ENCODE results near the gene EPYC.

The EPYC gene

GRCh38 chr12:90970911-90971310, 33.9 kb downstream of the EPYC start:
- H3K9ac ChIP-seq (ENCODE audit: insufficient read length): no peak overlapping the region
- H3K36me3 ChIP-seq (ENCODE audit: insufficient read depth, low read length): no peaks in the 10 kb centered on the region
- no peak overlapping the region for H3K4me3 ChIP-seq
- TF ChIP-seq FOXP2 (optimal IDR thresholded peaks at IDR 0.05; ENCODE audit: control extremely low read depth, extremely low read length, insufficient read depth) (no peak), POLR2AphosphoS5 (IDR thresholded peaks at IDR 0.05; ENCODE audit: borderline replicate concordance, low read depth, low read length) (no peak), EZH2 (IDR thresholded peaks at IDR 0.05) (no peak)
- no peaks in the 10 kb centered on the region for H3K9me3 ChIP-seq (ENCODE audit: low read depth, low read length)
- no peak for DNase-seq (ENCODE audit: low read depth, low spot score)
- no peak overlapping the region for H3K27ac ChIP-seq

DNA sequence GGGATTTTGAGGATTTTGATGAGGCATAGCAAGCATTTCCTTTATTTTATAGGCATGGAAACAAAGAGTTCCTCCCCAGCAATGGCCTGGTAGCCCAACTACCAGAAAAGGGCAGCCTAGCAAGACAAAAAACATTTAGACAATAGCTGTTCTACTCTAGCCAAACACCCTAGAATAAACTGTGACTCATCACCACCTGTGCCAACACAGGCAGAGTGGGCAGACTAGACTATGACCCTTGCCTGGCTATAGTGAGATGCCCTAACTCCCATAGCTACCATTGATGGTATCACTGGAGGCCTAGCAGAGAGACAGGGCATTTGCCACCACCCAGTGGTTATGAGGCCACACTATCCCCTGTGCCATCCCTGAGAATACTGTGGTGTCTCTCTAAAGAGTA, 34.3 kb downstream of the EPYC start:
- TF ChIP-seq EZH2 (IDR thresholded peaks at IDR 0.05) (no peak), FOXP2 (optimal IDR thresholded peaks at IDR 0.05; ENCODE audit: control extremely low read depth, extremely low read length, insufficient read depth) (no peak), POLR2AphosphoS5 (IDR thresholded peaks at IDR 0.05; ENCODE audit: borderline replicate concordance, low read depth, low read length) (no peak)
- no peak for DNase-seq (ENCODE audit: low read depth, low spot score)
- Histone ChIP-seq H3K9me3 (ENCODE audit: low read depth, low read length) (no peaks in the 10 kb centered on the region), H3K27ac (no peak overlapping the region), H3K36me3 (ENCODE audit: insufficient read depth, low read length) (no peaks in the 10 kb centered on the region), H3K4me3 (no peak overlapping the region), H3K9ac (ENCODE audit: insufficient read length) (no peak overlapping the region)

- Histone ChIP-seq H3K4me3 (no peak overlapping the region), H3K9ac (ENCODE audit: insufficient read length) (no peak overlapping the region), H3K27ac (no peak overlapping the region), H3K9me3 (ENCODE audit: low read depth, low read length) (no peaks in the 10 kb centered on the region), H3K36me3 (ENCODE audit: insufficient read depth, low read length) (no peaks in the 10 kb centered on the region)
- DNase-seq (ENCODE audit: low read depth, low spot score): no peak
- TF ChIP-seq EZH2 (IDR thresholded peaks at IDR 0.05): no peak
- TF ChIP-seq POLR2AphosphoS5 (IDR thresholded peaks at IDR 0.05; ENCODE audit: borderline replicate concordance, low read depth, low read length): no peak
These were observed 34.9 kb downstream of the EPYC start for GRCh38 chr12:90969851-90970250.

- Histone ChIP-seq H3K9ac (ENCODE audit: insufficient read length) (no peak overlapping the region), H3K4me3 (no peak overlapping the region), H3K27ac (no peak overlapping the region), H3K36me3 (ENCODE audit: insufficient read depth, low read length) (no peaks in the 10 kb centered on the region), H3K9me3 (ENCODE audit: low read depth, low read length) (no peaks in the 10 kb centered on the region)
- DNase-seq (ENCODE audit: low read depth, low spot score): no peak
- TF ChIP-seq POLR2AphosphoS5 (IDR thresholded peaks at IDR 0.05; ENCODE audit: borderline replicate concordance, low read depth, low read length) (no peak), FOXP2 (optimal IDR thresholded peaks at IDR 0.05; ENCODE audit: control extremely low read depth, extremely low read length, insufficient read depth) (no peak), EZH2 (IDR thresholded peaks at IDR 0.05) (no peak)
These were observed 35.4 kb downstream of the EPYC start for GRCh38 chr12:90969346-90969745.

DNA sequence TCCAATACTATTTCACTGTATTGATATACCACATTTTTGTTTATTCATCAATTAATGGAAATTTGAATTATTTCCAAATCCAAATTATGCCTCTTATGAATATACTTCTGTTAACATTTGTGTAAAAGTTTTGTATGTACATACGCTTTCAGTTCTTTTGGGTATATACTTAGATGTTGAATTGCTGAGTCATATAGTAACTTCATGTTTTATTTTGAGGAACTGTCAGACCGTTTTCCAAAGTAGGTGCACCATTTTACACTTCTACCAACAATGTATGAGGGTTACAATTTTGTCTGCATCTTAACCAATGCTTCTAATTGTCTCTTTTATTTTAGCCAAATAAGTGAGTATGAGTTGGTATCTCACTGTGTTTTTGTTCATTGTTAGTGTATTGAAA, 39.6 kb downstream of the EPYC start:
- H3K4me3 ChIP-seq: no peak overlapping the region
- H3K27ac ChIP-seq: no peak overlapping the region
- no peaks in the 10 kb centered on the region for H3K36me3 ChIP-seq (ENCODE audit: insufficient read depth, low read length)
- TF ChIP-seq FOXP2 (optimal IDR thresholded peaks at IDR 0.05; ENCODE audit: control extremely low read depth, extremely low read length, insufficient read depth) (no peak), POLR2AphosphoS5 (IDR thresholded peaks at IDR 0.05; ENCODE audit: borderline replicate concordance, low read depth, low read length) (no peak), EZH2 (IDR thresholded peaks at IDR 0.05) (no peak)
- H3K9ac ChIP-seq (ENCODE audit: insufficient read length): no peak overlapping the region
- no peak for DNase-seq (ENCODE audit: low read depth, low spot score)
- H3K9me3 ChIP-seq (ENCODE audit: low read depth, low read length): no peaks in the 10 kb centered on the region

GRCh38 chr12:90964616-90965015, 40.2 kb downstream of the EPYC start:
- no peak for DNase-seq (ENCODE audit: low read depth, low spot score)
- Histone ChIP-seq H3K9ac (ENCODE audit: insufficient read length) (no peak overlapping the region), H3K27ac (no peak overlapping the region), H3K36me3 (ENCODE audit: insufficient read depth, low read length) (no peaks in the 10 kb centered on the region), H3K4me3 (no peak overlapping the region), H3K9me3 (ENCODE audit: low read depth, low read length) (no peaks in the 10 kb centered on the region)
- no peak for TF ChIP-seq EZH2 (IDR thresholded peaks at IDR 0.05)
- TF ChIP-seq POLR2AphosphoS5 (IDR thresholded peaks at IDR 0.05; ENCODE audit: borderline replicate concordance, low read depth, low read length): no peak

DNA sequence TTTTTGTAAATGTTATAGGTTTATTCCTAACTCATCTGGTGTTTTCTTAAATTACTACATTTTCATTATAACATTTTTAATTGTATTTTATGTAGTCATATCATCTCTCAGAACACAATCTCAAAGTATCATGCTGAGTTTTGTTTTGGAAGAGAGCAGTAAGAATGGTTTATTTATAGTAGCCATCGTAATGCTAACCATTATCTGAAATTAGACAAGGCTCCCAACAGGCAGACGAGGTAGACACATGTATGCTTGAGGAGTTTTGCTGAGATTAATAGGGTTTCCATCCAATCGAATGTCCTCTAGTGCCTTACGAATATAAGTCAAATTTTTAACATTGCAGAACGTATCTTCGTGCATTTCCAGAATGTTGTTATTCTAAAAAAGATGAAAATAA, 40.8 kb downstream of the EPYC start:
- H3K36me3 ChIP-seq (ENCODE audit: insufficient read depth, low read length): no peaks in the 10 kb centered on the region
- no peak overlapping the region for H3K27ac ChIP-seq
- no peak overlapping the region for H3K4me3 ChIP-seq
- DNase-seq (ENCODE audit: low read depth, low spot score): no peak
- TF ChIP-seq EZH2 (IDR thresholded peaks at IDR 0.05) (no peak), POLR2AphosphoS5 (IDR thresholded peaks at IDR 0.05; ENCODE audit: borderline replicate concordance, low read depth, low read length) (no peak), FOXP2 (optimal IDR thresholded peaks at IDR 0.05; ENCODE audit: control extremely low read depth, extremely low read length, insufficient read depth) (no peak)
- H3K9ac ChIP-seq (ENCODE audit: insufficient read length): no peak overlapping the region
- no peaks in the 10 kb centered on the region for H3K9me3 ChIP-seq (ENCODE audit: low read depth, low read length)

- Histone ChIP-seq H3K36me3 (ENCODE audit: insufficient read depth, low read length) (no peaks in the 10 kb centered on the region), H3K4me3 (no peak overlapping the region), H3K9me3 (ENCODE audit: low read depth, low read length) (no peaks in the 10 kb centered on the region), H3K27ac (no peak overlapping the region), H3K9ac (ENCODE audit: insufficient read length) (no peak overlapping the region)
- no peak for DNase-seq (ENCODE audit: low read depth, low spot score)
- TF ChIP-seq FOXP2 (optimal IDR thresholded peaks at IDR 0.05; ENCODE audit: control extremely low read depth, extremely low read length, insufficient read depth) (no peak), EZH2 (IDR thresholded peaks at IDR 0.05) (no peak), POLR2AphosphoS5 (IDR thresholded peaks at IDR 0.05; ENCODE audit: borderline replicate concordance, low read depth, low read length) (no peak)
These were observed 43.6 kb downstream of the EPYC start for GRCh38 chr12:90961154-90961553.

GRCh38 chr12:90959538-90960139, 45.1 kb downstream of the EPYC start:
- no peaks in the 10 kb centered on the region for H3K36me3 ChIP-seq (ENCODE audit: insufficient read depth, low read length)
- no peak overlapping the region for H3K4me3 ChIP-seq
- no peak overlapping the region for H3K27ac ChIP-seq
- H3K9ac ChIP-seq (ENCODE audit: insufficient read length): no peak overlapping the region
- TF ChIP-seq EZH2 (IDR thresholded peaks at IDR 0.05) (no peak), POLR2AphosphoS5 (IDR thresholded peaks at IDR 0.05; ENCODE audit: borderline replicate concordance, low read depth, low read length) (no peak), FOXP2 (optimal IDR thresholded peaks at IDR 0.05; ENCODE audit: control extremely low read depth, extremely low read length, insufficient read depth) (no peak)
- DNase-seq (ENCODE audit: low read depth, low spot score): no peak
- no peaks in the 10 kb centered on the region for H3K9me3 ChIP-seq (ENCODE audit: low read depth, low read length)

Measured in SK-N-MC (cell line).